Measurements from ENCODE around the gene PDK2.
A peak's percentile ranks its signal among the peaks of the same experiment; 100 is the strongest.

PDK2 gene

GRCh38 chr17:50081757-50082156 lies 13.4 kb upstream of the PDK2 start:
- Histone ChIP-seq H3K4me3 (ENCODE audit: low read depth, low read length) (no peak overlapping the region), H3K27me3 (replicated peaks) (no peaks in the 10 kb centered on the region), H3K27ac (no peak overlapping the region), H3K36me3 (replicated peaks) (peaks cover 82% of the 10 kb centered on the region)
- in situ Hi-C loops (cut with HindIII; ENCODE audit: low pct_ligation_motif_present, low sequenced_read_pairs) = no loop called here
- TF ChIP-seq CTCF (IDR thresholded peaks at IDR 0.05; ENCODE audit: low read depth, low read length, missing control alignments) = no peak
- DNase-seq = no peak

GRCh38 chr17:50087246-50087911 lies 7.8 kb upstream of the PDK2 start:
- in situ Hi-C loops (cut with HindIII; ENCODE audit: low pct_ligation_motif_present, low sequenced_read_pairs) = no loop called here
- DNase-seq = peak; percentile 71
- no peak overlapping the region for H3K27ac ChIP-seq
- no peak overlapping the region for H3K4me3 ChIP-seq (ENCODE audit: low read depth, low read length)
- no peaks in the 10 kb centered on the region for H3K27me3 ChIP-seq (replicated peaks)
- peak; percentile 99 for TF ChIP-seq CTCF (IDR thresholded peaks at IDR 0.05; ENCODE audit: low read depth, low read length, missing control alignments)
- H3K36me3 ChIP-seq (replicated peaks) = peaks cover 73% of the 10 kb centered on the region

GRCh38 chr17:50087912-50088405 lies 7.2 kb upstream of the PDK2 start:
- H3K27me3 ChIP-seq (replicated peaks) = no peaks in the 10 kb centered on the region
- in situ Hi-C loops (cut with HindIII; ENCODE audit: low pct_ligation_motif_present, low sequenced_read_pairs) = no loop called here
- peaks cover 67% of the 10 kb centered on the region for H3K36me3 ChIP-seq (replicated peaks)
- no peak for DNase-seq
- no peak overlapping the region for H3K4me3 ChIP-seq (ENCODE audit: low read depth, low read length)
- no peak for TF ChIP-seq CTCF (IDR thresholded peaks at IDR 0.05; ENCODE audit: low read depth, low read length, missing control alignments)
- no peak overlapping the region for H3K27ac ChIP-seq

- in situ Hi-C loops (cut with HindIII; ENCODE audit: low pct_ligation_motif_present, low sequenced_read_pairs) = no loop called here
- H3K36me3 ChIP-seq (replicated peaks) = peaks cover 61% of the 10 kb centered on the region
- H3K4me3 ChIP-seq (ENCODE audit: low read depth, low read length) = no peak overlapping the region
- TF ChIP-seq CTCF (IDR thresholded peaks at IDR 0.05; ENCODE audit: low read depth, low read length, missing control alignments) = no peak
- no peak overlapping the region for H3K27ac ChIP-seq
- no peak for DNase-seq
- no peaks in the 10 kb centered on the region for H3K27me3 ChIP-seq (replicated peaks)
Measured at GRCh38 chr17:50088952-50089825, 6.0 kb upstream of the PDK2 start.

GRCh38 chr17:50090071-50090470 lies 5.1 kb upstream of the PDK2 start:
- DNase-seq = no peak
- no peak overlapping the region for H3K4me3 ChIP-seq (ENCODE audit: low read depth, low read length)
- H3K27me3 ChIP-seq (replicated peaks) = no peaks in the 10 kb centered on the region
- in situ Hi-C loops (cut with HindIII; ENCODE audit: low pct_ligation_motif_present, low sequenced_read_pairs) = no loop called here
- no peak overlapping the region for H3K27ac ChIP-seq
- TF ChIP-seq CTCF (IDR thresholded peaks at IDR 0.05; ENCODE audit: low read depth, low read length, missing control alignments) = no peak
- H3K36me3 ChIP-seq (replicated peaks) = peaks cover 52% of the 10 kb centered on the region
